ENCODE results near the gene FKBP8. TPM values are rescaled to one million over a fixed set of nuclear protein-coding genes. Genes with fewer than 3 reads are reported as not detected.
A peak's percentile ranks its signal among the peaks of the same experiment; 100 is the strongest.

The FKBP8 gene
- total RNA-seq, 1 experiment from 2014 or later = 145 TPM

- DNase-seq (ENCODE audit: low spot score) = no peak
Observed at GRCh38 chr19:18521692-18522123, 21.7 kb downstream of the FKBP8 start, which contains the start of gene ELL. ELL (minus strand) TSS chr19:18522070; CDS start chr19:18522055, 15 bp downstream.

DNA sequence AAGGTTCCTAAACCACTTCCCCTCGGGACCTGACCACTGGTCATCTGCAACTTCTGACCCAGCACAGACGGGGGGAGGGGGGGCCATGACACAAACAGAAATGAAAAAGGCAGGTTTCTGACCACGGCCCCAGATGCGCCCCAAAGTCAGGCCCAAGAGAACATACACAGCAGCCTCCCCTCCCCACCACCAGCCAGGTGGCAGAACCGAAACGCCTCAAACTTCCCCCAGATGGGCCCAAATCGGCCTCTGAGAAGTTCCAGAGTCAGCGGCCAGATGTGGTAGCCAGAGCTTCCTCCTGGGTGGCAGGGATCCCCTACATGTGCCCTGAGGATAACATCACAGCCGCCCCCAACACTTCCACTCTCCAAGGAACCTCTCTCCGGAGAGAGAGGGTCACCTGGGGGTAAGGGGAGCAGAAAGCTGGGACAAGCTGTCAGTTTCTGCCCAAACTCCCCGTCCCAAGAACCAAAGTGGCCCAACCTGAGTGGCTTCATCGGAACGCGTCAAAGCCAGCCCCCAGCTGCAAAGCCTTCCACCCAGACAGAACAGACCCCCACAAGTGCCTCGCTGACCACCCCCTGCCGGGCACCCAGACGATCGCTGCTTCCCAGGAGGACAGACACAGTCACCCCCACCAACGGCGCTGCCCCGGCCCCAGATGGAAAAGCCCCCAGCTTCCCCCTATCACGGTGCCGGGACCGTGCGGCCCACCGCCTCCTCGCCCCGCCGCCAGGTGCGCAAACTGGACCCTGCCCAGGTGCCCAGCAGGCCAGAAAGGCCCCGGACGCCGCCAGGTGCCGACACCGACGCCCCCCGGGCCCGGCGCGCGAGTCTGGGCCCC lies 22.3 kb downstream of the FKBP8 start:
- no peak for DNase-seq (ENCODE audit: low spot score)

- peak; percentile 84 for DNase-seq (ENCODE audit: low spot score)
Observed at GRCh38 chr19:18519962-18520847, 23.2 kb downstream of the FKBP8 start.

DNA sequence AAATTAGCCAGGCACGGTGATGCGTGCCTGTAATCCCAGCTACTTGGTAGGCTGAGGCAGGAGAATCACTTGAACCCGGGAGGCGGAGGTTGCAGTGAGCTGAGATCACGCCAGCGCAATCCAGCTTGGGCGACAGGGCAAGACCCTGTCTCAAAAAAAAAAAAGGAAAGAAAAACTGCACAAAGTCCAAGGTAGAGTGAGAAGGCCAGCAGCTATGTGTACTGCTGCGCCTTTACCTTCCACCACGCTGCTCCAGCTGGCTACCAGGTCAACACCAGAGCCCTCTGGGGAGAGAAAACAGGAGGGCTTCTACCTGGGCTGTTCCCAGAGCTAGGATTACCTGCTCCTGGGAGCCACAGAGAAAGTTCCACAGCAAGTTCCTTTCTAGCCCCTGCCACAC lies 24.7 kb downstream of the FKBP8 start:
- no peak for DNase-seq (ENCODE audit: low spot score)

DNA sequence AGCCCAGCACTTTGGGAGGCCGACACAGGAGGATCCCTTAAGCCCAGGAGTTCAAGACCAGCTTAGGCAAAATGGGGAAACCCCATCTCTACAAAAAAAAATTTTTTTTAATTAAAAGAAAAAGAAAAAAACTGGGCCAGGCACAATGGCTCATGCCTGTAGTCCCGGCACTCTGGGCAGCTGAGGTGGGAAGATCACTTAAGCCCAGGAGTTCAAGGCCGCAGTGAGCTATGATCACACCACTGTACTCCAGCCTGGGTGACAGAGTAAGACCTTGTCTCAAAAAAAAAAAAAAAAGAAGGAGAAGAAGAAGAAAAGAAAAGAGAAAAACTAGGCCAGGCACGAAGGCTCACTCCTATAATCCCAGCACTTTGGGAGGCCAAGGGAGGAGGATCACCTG lies 25.8 kb downstream of the FKBP8 start:
- no peak for DNase-seq (ENCODE audit: low spot score)

GRCh38 chr19:18515959-18516358 lies 27.4 kb downstream of the FKBP8 start:
- DNase-seq (ENCODE audit: low spot score) = no peak

- no peak for DNase-seq (ENCODE audit: low spot score)
Observed at GRCh38 chr19:18514800-18515682, 28.3 kb downstream of the FKBP8 start.

GRCh38 chr19:18513868-18514267 lies 29.5 kb downstream of the FKBP8 start:
- no peak for DNase-seq (ENCODE audit: low spot score)

DNA sequence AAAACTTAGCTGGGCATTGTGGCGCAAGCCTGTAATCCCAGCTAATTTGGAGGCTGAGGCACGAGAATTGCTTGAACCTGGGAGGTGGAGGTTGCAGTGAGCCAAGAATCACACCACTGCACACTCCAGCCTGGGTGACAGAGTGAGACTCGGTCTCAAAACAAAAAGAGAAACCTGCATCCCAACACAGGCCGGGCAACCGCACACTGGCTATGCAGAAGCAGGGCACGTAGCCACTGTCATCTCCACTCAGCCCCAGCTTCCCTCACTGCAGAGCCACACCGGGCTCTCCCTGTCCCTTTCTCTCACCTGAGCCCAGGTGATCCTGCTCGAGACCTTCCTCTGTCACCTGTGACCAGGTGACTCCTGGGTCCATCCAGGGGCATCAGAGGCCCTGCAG lies 33.2 kb downstream of the FKBP8 start:
- DNase-seq (ENCODE audit: low spot score) = no peak

DNA sequence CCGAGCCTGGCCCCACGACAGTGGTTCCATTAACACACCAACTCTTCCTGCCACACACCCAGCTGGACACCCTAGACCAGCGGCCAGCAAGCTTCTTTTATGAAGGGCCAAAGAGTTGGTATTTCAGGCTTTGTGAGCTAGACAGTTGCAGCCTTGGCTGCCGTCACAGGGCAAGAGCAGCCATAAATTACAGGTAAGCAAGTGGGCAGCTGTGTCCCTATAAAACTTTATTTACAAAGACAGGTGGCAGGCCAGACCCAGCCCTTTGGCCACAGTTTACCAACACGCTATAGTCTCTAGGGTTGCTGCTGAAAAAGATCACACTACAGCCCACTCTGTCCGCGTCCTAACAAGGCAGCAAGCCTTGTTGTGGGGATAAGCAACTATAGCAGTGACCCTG lies 34.8 kb downstream of the FKBP8 start:
- no peak for DNase-seq (ENCODE audit: low spot score)

GRCh38 chr19:18507727-18508440 lies 35.5 kb downstream of the FKBP8 start:
- DNase-seq (ENCODE audit: low spot score) = no peak

DNA sequence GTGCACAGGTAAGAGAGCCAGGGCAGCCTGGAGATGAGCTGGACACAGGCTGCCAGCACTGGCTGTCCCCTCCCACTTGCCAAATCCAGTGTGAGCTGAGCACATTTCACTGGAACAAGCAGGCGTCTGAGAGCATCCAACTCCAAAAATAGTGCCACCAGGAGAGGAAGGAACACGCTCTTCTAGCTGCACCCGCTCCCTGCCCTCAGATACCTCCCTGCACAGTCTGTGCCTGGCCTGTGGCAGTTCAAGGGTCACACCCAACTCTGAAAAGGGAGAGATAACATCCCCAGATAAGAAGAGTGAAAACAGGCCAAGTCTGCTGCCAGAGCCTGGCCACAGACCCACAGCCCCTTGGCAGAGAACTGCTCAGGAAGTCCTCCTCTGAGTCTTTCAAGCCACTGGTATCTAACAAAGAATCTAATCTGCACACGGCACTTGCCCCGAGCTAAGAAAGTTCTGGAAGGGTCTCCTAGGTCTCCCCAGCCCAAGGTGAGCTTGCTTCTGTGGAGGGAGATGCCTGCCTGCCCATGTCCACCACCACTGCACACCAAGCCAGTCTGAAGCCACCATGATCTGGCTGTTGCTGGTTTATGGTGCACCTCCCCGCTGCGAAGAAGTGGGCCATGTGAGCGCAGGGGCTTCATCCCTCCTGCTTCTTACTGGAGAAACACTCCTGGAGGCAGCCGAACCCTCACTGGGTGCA lies 36.2 kb downstream of the FKBP8 start:
- no peak for DNase-seq (ENCODE audit: low spot score)

DNA sequence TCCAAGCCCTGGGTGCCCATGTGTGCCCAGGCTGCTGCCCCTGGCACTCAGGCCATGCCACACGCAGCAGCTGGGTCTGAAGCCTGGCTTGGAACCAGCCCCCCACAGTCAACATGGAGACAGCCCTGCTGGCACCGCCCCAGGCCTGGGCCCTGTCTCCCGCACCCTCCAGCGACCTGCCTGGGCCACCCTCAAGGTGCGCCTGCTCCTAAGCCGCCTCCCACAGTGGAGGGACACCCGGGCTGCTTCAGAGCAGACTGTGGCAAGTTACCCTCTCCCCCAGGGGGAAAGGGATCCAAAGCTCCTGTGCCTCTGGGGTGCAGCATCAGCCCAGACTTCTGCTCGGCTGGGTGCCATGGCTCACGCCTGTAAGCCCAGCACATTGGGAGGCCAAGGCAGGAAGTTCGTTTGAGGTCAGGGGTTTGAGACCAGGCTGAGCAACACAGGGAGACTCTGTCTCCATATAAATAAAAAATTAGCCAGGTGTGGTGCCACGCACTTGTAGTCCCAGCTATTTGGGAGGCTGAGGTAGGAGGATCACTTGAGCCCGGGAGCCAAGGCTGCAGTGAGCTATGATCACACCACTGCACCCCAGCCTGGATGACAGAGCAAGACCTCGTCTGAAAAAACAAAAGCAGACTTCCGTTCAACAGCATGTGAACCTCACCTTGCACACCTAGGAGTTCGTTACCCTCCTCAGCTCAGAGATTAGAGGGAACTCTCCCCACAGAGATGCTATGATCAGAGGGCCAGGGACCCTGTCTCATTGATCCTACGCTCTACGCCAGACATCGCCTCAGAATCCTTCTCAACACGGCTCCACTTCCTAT lies 37.1 kb downstream of the FKBP8 start:
- no peak for DNase-seq (ENCODE audit: low spot score)

GRCh38 chr19:18504886-18505610 lies 38.3 kb downstream of the FKBP8 start:
- no peak for DNase-seq (ENCODE audit: low spot score)

GRCh38 chr19:18503971-18504885 lies 39.1 kb downstream of the FKBP8 start:
- DNase-seq (ENCODE audit: low spot score) = no peak

DNA sequence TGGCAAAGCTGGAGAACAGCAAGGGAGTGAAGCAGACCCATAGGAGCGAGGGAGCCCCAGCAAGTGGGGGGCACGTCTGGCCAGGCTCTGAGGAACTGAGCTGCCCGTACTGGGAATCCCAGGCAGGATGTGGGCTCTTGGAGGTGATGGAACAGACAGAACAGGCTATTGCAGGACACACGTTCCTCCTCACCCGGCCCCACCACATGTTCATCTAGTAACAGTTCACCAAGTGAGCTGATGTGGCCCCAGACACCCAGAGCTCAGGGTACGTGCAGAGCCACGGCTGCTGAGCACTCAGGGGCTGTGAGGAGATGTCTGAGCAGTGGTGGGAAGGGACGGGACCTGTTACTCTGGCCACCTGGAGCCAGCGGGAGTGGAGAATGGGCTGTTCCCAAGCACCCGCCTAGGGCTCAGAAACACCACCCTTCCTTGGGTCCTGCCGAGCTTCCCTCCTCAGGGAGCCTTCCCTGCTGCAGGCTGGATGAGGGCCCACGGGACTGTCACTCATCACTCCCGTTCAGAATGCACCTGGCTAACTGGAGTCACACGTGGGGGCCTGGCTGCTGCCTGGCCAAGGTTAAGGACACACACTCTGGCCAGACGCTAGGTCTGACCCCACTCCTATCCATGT lies 39.9 kb downstream of the FKBP8 start:
- DNase-seq (ENCODE audit: low spot score) = no peak

DNA sequence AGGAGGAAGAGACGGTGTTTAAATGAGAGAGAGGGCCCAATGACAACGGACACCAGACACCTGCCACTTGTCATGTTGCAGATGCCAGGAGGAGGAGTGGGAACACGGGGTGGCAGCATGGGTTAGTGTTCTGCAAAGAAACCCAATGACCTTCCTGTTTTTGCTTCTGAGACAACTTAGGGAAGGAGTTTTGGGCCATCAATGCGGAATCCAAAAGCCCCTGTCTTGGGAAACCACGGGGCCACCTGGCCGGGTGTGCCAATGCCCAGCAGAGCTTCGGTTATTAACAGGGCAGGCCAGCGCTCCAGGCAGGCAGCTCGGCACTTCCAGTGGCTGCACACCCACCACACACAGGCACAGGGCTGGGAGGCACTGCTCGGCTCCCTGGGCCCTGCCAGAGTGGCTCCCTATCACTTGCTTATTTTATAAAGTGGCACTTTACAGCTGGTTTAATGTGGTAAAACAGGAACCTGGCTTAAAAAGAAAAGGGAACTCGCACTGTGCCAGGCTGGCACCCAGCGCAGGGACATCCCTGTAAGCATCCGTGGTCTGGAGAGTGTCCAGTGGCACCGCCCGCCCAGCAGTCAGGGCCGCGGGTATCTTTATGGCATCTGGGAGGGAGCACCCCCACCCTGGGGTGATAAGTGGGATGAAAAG lies 40.6 kb downstream of the FKBP8 start:
- DNase-seq (ENCODE audit: low spot score) = no peak
